Erythroblast (primary cell): Measurements from ENCODE around the gene CDK5RAP1.
A peak's percentile ranks its signal among the peaks of the same experiment; 100 is the strongest.
"Not testable (repeated sequence)": the region's sequence is repeated elsewhere in the genome, so short reads cannot be mapped to it uniquely, and the experiment has no call there.

Experiments
- DNase-seq, 2 experiments: peaks; one replicate each; lab custom pipeline; 2025; lab: John Stamatoyannopoulos, UW
- GATA1 ChIP-seq: IDR thresholded peaks from 2 replicates; pipeline ENCODE4 v1.6.1; 2011; ENCODE audit warnings: low read depth, mild to moderate bottlenecking, control low read depth, low read length, moderate library complexity
- POLR2A ChIP-seq: IDR thresholded peaks from 2 replicates; pipeline ENCODE4 v1.6.1; 2011; ENCODE audit warnings: mild to moderate bottlenecking, low read length

The CDK5RAP1 gene

DNA sequence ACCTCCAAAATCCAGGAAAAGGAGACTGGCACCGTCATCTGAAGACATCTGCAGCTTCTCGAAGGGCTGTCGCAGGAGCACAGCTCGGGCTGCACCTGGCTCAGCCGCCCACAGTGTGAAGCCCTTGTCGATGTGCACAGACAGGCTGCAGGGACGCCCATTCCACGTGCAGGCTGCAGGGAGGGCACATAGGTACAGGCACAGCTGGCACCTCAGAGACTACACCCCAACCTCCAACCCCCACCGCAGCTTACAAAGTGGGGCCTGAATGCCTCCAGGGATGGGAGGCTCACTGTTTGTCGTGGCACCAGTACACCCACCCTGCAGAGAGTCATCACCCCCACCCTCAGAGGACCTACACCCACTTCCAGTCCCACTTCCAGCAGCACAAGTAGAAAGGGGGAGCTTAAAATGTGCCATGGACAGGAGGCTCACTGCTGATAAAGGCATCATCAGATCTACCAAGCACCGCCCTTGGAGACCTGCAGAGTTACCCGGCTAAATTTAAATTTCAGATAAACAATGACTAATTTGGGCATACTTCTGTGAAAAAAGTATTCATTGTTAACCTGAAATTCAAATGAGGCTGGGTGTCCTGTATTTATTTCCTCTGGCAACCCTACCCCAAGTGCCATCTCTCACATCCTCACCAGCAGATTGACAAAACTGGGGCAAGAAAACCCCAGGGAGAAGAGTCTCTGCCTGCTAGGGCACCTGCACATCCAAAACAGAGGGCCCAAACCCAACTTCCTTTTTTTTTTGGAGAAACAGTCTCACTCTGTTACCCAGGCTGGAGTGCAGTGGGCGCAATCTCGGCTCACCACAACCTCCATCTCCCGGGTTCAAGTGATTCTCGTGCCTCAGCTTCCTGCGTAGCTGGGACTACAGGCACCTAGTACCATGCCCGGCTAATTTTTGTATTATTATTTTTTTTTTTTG, 7.7 kb upstream of the CDK5RAP1 start:
- TF ChIP-seq GATA1 (no peak), POLR2A (no peak)
- DNase-seq = peak; percentile 19 to 62

DNA sequence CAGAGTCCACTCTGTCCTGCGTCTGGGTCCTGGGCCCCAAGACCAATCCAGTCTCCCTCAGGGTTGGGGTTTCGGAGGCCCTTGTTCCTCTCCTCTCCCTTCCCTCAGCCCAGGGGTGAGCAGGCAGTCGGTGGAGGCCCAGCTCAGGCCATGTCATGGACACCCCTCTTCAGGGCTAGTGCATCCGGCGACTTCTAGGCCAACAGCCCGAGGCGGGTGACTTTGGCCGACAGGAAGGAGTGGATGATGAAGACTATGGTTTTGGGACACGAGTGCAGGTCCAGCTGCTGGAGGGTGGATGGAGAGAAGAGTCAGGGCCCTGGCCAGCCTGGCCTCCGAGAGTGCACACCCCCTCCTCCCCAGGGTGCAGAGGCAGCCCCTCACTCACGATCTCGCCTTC, 7.0 kb upstream of the CDK5RAP1 start:
- no peak for DNase-seq
- no peak for TF ChIP-seq GATA1
- no peak for TF ChIP-seq POLR2A

- DNase-seq = no peak
- no peak for TF ChIP-seq GATA1
- TF ChIP-seq POLR2A = no peak
Measured at GRCh38 chr20:33407796-33408195, 6.5 kb upstream of the CDK5RAP1 start.

DNA sequence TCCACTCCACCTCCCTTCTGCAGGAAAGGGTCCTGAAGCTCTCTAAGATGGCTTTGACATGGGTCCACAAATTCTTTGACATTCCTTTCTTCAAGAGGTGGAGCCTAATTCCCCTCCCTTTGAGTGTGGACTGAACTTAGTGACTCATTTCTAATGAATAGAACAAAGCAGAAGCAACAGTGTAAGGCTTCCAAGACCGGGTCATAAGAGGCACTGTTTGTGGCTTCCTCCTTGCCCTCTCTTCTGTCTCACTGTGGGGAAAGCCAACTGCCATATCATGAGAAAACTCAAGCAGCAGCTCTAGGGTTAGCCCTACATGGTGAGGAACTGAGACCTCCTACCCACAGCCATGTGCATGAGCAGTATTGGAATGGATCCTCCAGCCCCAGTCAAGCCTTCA, 5.9 kb upstream of the CDK5RAP1 start:
- no peak for TF ChIP-seq POLR2A
- TF ChIP-seq GATA1 = no peak
- no peak for DNase-seq

- TF ChIP-seq GATA1 = no peak
- no peak for TF ChIP-seq POLR2A
- no peak for DNase-seq
Measured at GRCh38 chr20:33404281-33404680, 3.0 kb upstream of the CDK5RAP1 start.

GRCh38 chr20:33401921-33402369, 626 bp upstream of the CDK5RAP1 start:
- DNase-seq = peak; percentile 45 to 58
- TF ChIP-seq GATA1 (no peak), POLR2A (no peak)

GRCh38 chr20:33400812-33401183, 521 bp downstream of the CDK5RAP1 start:
- DNase-seq = peak; percentile 55 to 65
- TF ChIP-seq GATA1 (no peak), POLR2A (no peak)

DNA sequence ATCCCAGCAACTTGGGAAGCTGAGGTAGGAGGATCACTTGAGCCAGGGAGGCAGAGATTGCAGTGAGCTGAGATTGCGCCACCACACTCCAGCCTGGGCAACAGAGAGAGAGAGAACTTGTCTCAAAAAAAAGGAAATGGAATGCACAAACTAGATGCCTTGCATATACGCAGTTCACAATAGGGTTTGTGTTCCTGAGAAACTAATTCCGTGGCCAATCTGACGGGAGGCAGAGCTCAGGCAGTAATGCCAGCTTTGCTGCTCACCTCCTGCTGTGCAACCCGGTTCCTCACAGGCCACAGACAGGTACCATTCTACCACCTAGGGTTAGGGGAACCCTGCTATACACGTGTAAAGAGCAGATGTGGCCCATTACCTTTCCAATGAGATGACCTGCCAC, 1.4 kb downstream of the CDK5RAP1 start:
- TF ChIP-seq POLR2A (no peak), GATA1 (no peak)
- DNase-seq = no peak

GRCh38 chr20:33394718-33395117, 6.6 kb downstream of the CDK5RAP1 start:
- TF ChIP-seq POLR2A (no peak), GATA1 (no peak)
- DNase-seq = peak in 1 of 2 experiments; percentile 35

- no peak for DNase-seq
- TF ChIP-seq GATA1 = no peak
- TF ChIP-seq POLR2A = no peak
Measured at GRCh38 chr20:33393609-33394008, 7.7 kb downstream of the CDK5RAP1 start.

- TF ChIP-seq POLR2A (no peak), GATA1 (no peak)
- DNase-seq = no peak
Measured at GRCh38 chr20:33391722-33392415, 9.4 kb downstream of the CDK5RAP1 start.

- DNase-seq = not testable (repeated sequence)
Measured at GRCh38 chr20:33389326-33389725, 12.0 kb downstream of the CDK5RAP1 start.

DNA sequence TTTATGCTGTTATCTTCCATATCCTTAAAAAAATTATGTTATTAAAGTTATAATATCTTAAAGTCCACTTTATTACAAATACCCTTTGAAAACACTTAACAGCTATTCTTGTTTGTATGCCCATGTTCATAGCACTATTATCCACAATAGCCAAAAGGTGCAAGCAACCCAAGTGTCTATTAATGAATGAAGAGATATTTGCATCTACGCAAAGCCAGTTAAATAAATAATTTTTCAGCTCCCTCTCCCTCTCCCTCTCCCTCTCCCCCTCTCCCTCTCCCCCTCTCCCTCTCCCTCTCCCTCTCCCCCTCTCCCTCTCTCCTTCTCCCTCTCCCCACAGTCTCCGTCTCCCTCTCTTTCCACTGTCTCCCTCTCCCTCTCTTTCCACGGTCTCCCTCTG, 13.1 kb downstream of the CDK5RAP1 start:
- no peak for DNase-seq
- TF ChIP-seq GATA1 (no peak), POLR2A (no peak)

GRCh38 chr20:33387177-33387576, 14.1 kb downstream of the CDK5RAP1 start:
- TF ChIP-seq POLR2A (peak; percentile 39), GATA1 (no peak)
- DNase-seq = no peak

DNA sequence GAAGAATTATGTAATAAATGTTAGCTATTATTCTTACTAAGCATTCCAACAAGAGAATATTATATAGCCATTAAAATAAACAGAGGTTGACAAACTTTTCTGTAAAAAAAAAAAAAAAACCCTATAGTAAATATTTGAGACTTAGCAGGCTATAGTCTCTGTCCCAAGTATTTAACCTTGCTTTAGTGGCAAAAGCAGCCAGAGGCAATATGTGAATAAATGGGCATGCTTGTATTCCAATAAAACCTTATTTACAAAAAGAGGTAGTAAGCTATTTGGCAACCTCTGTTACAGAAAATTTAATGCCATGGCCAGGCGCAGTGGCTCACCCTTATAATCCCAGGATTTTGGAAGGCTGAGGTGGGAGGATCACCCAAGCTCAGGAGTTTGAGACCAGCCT, 14.6 kb downstream of the CDK5RAP1 start:
- DNase-seq = no peak
- TF ChIP-seq POLR2A (no peak), GATA1 (no peak)
